ES-I3 (cell line): ENCODE measurements around the gene LLGL1.
A peak's percentile ranks its signal among the peaks of the same experiment; 100 is the strongest.

Experiments
- H3K36me3 ChIP-seq: 2 replicates; pipeline ENCODE4 v1.6.1; 2013; ENCODE audit warnings: mild to moderate bottlenecking, low read length, control low read depth, moderate library complexity; ENCODE audit not compliant: insufficient read depth
- H3K4me1 ChIP-seq: 2 replicates; pipeline ENCODE4 v1.6.1; 2013; ENCODE audit warnings: mild to moderate bottlenecking, control low read depth, low read length; ENCODE audit not compliant: insufficient read depth
- H3K9ac ChIP-seq: 2 replicates; pipeline ENCODE4 v1.6.1; 2013; ENCODE audit warnings: low read depth, mild to moderate bottlenecking, low read length, moderate library complexity
- H3K9me3 ChIP-seq: 2 replicates; pipeline ENCODE4 v1.6.1; 2013; ENCODE audit warnings: mild to moderate bottlenecking, low read length, moderate library complexity; ENCODE audit not compliant: control insufficient read depth, insufficient read depth

LLGL1 gene

DNA sequence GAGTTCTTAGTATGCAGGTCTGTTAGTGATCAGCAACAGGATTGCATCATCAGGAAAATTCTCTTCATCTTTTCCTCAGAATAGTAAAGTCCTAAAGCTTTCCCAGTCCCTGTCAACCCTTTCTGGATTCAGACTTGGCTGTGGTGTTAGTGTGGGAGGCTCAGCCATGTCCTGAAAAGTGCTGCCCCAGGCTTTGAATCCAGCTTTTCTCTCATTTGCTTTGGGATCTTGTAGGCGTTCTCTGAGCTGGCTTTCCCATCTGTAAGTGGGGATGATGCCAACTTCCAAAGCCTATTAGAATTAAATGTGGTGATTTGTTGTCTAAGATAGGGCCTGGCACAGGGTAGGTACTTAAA is 38.8 kb upstream of the LLGL1 start:
- Histone ChIP-seq H3K4me1 (peaks cover 9% of the 10 kb centered on the region), H3K9ac (peak overlapping the region; percentile 80; the same call in 1 of the 2 replicates), H3K9me3 (no peaks in the 10 kb centered on the region), H3K36me3 (no peaks in the 10 kb centered on the region)

GRCh38 chr17:18187226-18187625 is 38.2 kb upstream of the LLGL1 start:
- Histone ChIP-seq H3K9ac (no peak overlapping the region), H3K4me1 (peaks cover 9% of the 10 kb centered on the region), H3K36me3 (no peaks in the 10 kb centered on the region), H3K9me3 (no peaks in the 10 kb centered on the region)

- Histone ChIP-seq H3K9me3 (no peaks in the 10 kb centered on the region), H3K9ac (no peak overlapping the region), H3K36me3 (no peaks in the 10 kb centered on the region), H3K4me1 (peaks cover 9% of the 10 kb centered on the region)
These were observed 37.3 kb upstream of the LLGL1 start for GRCh38 chr17:18187821-18188761.

DNA sequence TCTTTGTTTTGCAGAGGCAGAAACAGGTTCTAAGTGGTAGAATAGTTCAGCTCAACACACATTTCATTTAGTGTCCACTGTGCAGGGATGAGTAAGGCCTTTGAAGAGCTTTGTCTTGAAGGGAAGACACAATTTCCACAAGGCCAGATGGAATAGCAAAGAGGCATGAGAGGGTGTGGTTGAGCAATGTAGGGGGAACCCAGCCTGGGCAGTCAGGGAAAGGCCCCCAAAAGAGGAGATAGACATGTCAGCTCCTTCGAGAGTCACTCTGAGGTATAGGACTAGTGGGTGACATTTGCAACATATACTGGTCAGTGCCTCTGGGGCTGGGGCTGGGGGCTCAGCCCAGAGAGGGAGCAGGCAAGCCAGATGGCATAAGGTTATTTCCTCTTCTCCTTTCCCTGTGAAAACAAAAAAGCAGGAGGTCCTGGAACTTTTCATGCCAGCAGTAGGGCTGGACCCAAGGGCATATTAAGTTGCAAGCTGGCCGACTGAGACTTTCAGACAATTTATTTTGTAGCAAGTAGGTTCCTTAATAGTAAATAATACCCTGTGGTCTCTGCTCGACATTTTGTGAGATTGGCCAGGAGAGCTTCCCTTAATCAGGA is 34.7 kb upstream of the LLGL1 start:
- Histone ChIP-seq H3K9me3 (no peaks in the 10 kb centered on the region), H3K36me3 (peaks cover 5% of the 10 kb centered on the region), H3K9ac (no peak overlapping the region), H3K4me1 (peaks cover 5% of the 10 kb centered on the region)

DNA sequence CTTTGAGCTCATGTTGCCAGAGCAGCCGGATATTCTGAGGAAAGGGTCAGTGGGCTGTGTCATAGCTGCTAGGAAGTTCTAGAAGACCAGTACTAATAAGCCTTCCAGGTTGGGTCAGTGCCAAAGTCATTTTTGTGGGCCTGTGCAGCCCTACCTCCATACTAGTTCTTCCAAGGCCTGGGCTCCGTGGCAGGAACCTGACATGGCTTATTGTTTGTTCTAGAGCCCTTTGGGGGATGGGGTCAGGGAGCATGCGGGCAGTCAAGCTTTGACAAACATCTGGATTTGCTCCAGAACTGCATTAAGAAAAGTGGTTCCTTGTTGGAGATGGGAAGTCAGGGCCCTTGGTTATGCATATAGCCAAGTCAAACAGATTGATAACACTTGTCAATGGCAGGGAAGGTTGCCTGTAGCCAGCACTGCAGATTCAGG is 34.2 kb upstream of the LLGL1 start:
- Histone ChIP-seq H3K4me1 (no peaks in the 10 kb centered on the region; the same call in 1 of the 2 replicates), H3K36me3 (peaks cover 5% of the 10 kb centered on the region), H3K9me3 (no peaks in the 10 kb centered on the region), H3K9ac (no peak overlapping the region)

DNA sequence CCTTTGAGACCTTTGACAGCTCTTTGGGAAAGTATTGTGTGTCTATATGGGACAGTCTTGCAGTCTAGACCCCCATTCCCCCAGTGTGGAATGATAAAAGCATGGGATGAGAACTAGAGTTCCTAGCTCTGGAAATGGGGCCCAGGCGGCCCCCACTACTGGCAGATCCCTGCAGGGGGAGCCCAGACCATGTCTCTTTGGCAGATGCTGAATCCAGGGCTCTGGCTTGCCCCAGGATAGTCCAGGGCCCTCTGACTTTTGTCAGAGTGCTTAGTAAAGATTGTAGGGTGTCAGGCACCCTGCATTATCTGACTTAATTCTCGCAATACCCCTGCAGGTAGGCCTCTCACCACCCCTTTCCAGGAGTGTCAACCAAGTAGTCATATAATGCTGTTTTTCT is 33.5 kb upstream of the LLGL1 start:
- Histone ChIP-seq H3K36me3 (peaks cover 8% of the 10 kb centered on the region), H3K4me1 (no peaks in the 10 kb centered on the region), H3K9ac (no peak overlapping the region), H3K9me3 (no peaks in the 10 kb centered on the region)

DNA sequence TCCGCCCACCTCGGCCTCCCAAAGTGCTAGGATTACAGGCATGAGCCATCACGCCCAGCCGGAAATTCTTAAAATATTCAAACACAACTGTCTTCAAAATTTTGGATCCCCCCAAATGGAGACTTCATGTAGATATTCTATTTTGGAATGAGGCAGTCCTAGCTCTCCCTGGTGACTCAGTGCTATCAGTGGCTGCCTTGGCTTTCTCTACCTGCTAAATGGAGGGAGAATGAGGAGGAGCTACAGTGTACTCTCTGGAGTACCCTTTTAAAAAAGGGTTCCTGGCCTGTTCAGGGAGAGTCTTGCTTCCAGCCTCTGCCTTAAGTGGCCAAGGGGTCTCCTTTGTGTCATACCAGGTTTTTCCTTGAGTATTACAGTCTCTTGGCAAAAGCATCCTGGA is 31.0 kb upstream of the LLGL1 start:
- Histone ChIP-seq H3K36me3 (peaks cover 23% of the 10 kb centered on the region), H3K9me3 (no peaks in the 10 kb centered on the region)

DNA sequence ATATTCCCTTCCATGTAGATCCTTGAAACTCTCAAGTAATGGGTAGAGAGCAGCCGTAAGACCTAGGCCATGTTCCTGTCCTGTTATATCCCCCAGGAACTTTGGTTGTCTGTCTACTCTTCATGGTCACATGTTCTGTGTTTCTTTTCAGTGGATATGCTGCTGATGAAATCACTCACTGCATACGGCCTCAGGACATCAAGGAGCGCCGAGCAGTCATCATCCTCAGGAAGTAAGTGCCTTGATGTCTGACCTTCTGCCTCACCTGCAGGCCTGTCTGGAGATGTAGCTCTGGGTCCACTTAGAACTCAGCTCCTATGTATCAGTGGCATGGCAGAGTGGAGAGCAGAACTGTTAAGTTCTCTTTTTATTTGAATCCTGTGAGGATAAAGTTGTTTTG is 30.6 kb upstream of the LLGL1 start:
- Histone ChIP-seq H3K9me3 (no peaks in the 10 kb centered on the region), H3K4me1 (no peaks in the 10 kb centered on the region), H3K9ac (no peak overlapping the region), H3K36me3 (peaks cover 23% of the 10 kb centered on the region)

More for the DNA sequence above, 31.0 kb upstream of the LLGL1 start:
- no peak overlapping the region for H3K9ac ChIP-seq
- H3K4me1 ChIP-seq = no peaks in the 10 kb centered on the region

DNA sequence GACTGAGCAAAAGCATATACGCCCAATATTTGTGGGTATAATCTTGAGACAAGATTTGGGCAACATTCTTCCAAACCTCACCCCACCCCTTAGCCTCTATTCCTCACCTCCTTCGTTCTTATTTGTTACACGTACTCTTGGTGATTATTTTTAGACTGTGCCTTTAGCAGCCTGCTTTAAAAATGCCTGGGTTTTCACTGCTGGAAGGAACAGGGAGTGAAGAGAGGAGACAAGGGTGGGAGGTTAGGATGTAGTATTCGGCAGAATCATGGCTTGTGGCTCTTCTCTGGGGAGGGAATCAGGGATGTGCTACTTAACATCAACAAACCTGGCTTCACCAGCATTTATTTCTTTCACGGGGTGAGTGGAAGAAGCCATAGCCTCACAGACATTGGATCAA is 30.2 kb upstream of the LLGL1 start:
- H3K9me3 ChIP-seq = no peaks in the 10 kb centered on the region
- H3K4me1 ChIP-seq = no peaks in the 10 kb centered on the region; the same call in 1 of the 2 replicates
- H3K36me3 ChIP-seq = peaks cover 23% of the 10 kb centered on the region
- no peak overlapping the region for H3K9ac ChIP-seq

DNA sequence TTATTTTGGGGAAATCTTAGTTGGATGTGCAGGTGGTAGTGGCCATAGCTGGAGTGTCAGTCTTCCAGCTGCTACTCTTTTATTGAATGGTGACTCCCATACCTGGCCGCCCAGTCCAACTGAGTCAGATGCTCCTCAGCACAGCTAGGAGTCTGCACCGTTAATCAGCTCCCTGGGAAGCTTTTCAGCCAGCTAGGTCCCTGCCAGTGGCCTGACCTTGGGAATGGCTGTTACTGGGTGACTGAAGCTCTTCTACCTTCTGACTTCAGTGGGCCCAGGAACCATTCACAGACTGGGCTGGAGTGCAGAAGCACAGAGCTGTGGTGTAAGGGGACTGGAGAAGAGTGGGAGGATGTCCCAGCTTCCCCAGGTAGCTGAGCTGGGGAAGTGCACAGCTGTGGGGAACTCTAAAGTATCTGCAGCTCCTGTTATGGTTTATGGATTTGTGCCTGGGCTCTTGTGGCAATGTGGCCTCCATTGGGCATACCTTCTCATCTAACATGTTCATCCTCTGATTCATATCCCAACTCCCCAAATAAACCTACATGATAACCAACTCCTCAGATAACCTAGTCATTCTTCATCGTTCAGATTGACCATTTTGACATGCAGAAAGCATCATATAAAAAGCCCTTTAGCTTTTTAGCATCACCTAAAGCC is 27.8 kb upstream of the LLGL1 start:
- Histone ChIP-seq H3K9ac (no peak overlapping the region), H3K9me3 (no peaks in the 10 kb centered on the region), H3K4me1 (peaks cover 3% of the 10 kb centered on the region; the same call in 1 of the 2 replicates), H3K36me3 (peaks cover 23% of the 10 kb centered on the region)

DNA sequence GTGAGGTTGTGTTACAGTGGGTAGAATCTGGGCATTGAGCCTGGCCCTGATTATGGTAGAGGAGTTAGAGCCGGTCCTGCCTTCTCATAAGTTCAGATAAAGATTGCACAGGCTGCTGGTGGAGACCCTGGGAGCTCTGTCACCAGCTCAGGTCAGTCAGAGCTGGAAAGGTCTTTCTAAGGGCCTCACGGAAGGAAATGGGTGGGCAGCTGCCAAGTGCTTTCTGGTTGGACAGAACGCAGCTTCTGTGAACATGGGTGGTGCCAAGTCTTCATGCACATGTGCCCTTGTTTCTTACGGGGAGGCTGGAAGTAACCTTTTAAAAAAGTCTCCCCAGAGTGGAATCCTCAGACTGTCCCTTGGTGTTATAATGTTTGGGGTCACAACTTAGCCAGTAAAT is 26.9 kb upstream of the LLGL1 start:
- no peak overlapping the region for H3K9ac ChIP-seq
- H3K4me1 ChIP-seq = peaks cover 10% of the 10 kb centered on the region
- H3K36me3 ChIP-seq = peaks cover 23% of the 10 kb centered on the region
- no peaks in the 10 kb centered on the region for H3K9me3 ChIP-seq

GRCh38 chr17:18201108-18201507 is 24.3 kb upstream of the LLGL1 start:
- Histone ChIP-seq H3K9me3 (no peaks in the 10 kb centered on the region), H3K4me1 (peaks cover 11% of the 10 kb centered on the region), H3K36me3 (peaks cover 23% of the 10 kb centered on the region), H3K9ac (no peak overlapping the region)

GRCh38 chr17:18203308-18203707 is 22.1 kb upstream of the LLGL1 start:
- H3K9ac ChIP-seq = no peak overlapping the region
- H3K36me3 ChIP-seq = peaks cover 6% of the 10 kb centered on the region
- H3K9me3 ChIP-seq = no peaks in the 10 kb centered on the region
- H3K4me1 ChIP-seq = peaks cover 11% of the 10 kb centered on the region

- Histone ChIP-seq H3K9me3 (no peaks in the 10 kb centered on the region), H3K9ac (no peak overlapping the region), H3K4me1 (peaks cover 11% of the 10 kb centered on the region), H3K36me3 (peaks cover 18% of the 10 kb centered on the region)
These were observed 19.6 kb upstream of the LLGL1 start for GRCh38 chr17:18205861-18206260.
